NB4 (cell line): Measurements from ENCODE around the gene CCM2L.

Source experiments
- DNase-seq: peaks from one replicate; pipeline ENCODE4 v3.0.0; 2010; ENCODE audit warnings: low read depth
- H3K4me3 ChIP-seq: one replicate; pipeline ENCODE4 v1.5.1; 2011; ENCODE audit warnings: mild to moderate bottlenecking, low read depth, low read length, moderate library complexity
- MYC ChIP-seq: IDR thresholded peaks from 2 replicates; pipeline ENCODE4 v1.6.1; 2011; ENCODE audit warnings: low read depth, low read length
- POLR2A ChIP-seq: IDR thresholded peaks from 2 replicates; pipeline ENCODE4 v1.6.1; 2011; ENCODE audit warnings: mild to moderate bottlenecking; ENCODE audit not compliant: insufficient read length; ENCODE audit errors: extremely low read depth
- TF ChIP-seq, protein P1 (sequence below): IDR thresholded peaks from 2 replicates; pipeline ENCODE4 v1.6.1; 2011; ENCODE audit warnings: low read depth, low read length
- TF ChIP-seq, protein P2 (sequence below): IDR thresholded peaks from one replicate; pipeline ENCODE4 v1.5.1; 2012; ENCODE audit warnings: low read depth, low read length

CCM2L gene

DNA sequence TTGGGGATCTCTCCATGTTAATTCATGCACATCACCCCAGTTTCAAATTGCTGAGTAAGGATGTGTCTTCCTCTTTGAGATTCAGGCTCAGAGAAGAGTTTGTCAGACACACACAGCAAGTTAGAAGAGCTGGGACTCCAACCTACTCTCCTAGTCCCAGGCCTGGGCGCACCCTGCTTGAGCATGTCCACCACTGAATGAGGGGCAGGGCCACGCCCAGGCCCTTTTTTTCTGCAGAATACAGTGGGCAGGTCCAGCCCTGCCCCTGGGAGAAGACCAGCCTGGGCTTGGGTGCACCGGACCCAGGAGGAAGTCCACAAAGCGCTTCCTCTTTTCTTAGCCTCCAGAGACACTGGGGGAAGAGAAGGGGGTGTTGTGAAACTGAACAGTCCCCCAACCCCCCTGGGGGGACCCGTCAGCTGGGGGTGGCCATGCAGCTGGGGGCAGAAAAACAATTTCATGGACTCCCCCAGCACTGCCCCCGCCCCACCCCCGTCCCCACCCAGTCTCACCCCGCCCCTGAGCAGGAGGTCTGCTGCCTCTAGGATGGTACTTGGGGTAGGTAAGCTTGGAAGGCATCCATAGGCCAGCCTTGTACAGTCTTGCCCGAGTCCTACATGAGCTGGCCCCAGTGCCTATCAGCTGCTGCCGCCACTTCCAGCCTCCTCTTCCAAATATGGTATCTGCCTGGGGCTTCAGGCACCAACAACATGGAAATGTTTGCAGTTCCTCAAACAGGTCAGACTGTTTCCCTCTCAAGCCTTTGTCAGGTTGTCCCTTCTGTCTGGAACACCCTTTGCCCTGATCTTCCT is 30.1 kb downstream of the CCM2L start:
- peak overlapping the region; percentile 13 for H3K4me3 ChIP-seq
- TF ChIP-seq, protein P1, sequence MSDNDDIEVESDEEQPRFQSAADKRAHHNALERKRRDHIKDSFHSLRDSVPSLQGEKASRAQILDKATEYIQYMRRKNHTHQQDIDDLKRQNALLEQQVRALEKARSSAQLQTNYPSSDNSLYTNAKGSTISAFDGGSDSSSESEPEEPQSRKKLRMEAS = peak; percentile 51
- TF ChIP-seq MYC = no peak
- DNase-seq = peak; percentile 95

DNA sequence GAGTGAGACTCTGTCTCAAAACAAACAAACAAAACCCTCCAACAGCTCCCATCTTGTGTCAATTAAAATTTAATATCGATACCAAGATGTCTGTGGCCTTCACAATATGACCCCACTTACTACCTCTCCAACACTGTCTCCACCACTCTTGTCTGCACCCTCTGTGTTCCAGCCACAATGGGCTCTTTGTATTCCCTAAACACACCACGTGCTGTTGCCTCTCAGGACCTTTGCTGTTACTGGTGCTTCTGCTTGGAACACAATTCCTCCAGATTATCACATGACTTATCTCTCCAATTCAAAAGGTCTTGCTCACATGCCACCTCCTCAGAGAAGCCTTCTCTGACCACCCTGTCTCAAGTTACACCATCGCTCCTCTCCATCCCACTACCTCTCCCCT is 35.8 kb downstream of the CCM2L start:
- H3K4me3 ChIP-seq = no peak overlapping the region
- no peak for DNase-seq
- TF ChIP-seq POLR2A = no peak
- TF ChIP-seq, protein P1 = no peak
- no peak for TF ChIP-seq MYC
- TF ChIP-seq, protein P2, sequence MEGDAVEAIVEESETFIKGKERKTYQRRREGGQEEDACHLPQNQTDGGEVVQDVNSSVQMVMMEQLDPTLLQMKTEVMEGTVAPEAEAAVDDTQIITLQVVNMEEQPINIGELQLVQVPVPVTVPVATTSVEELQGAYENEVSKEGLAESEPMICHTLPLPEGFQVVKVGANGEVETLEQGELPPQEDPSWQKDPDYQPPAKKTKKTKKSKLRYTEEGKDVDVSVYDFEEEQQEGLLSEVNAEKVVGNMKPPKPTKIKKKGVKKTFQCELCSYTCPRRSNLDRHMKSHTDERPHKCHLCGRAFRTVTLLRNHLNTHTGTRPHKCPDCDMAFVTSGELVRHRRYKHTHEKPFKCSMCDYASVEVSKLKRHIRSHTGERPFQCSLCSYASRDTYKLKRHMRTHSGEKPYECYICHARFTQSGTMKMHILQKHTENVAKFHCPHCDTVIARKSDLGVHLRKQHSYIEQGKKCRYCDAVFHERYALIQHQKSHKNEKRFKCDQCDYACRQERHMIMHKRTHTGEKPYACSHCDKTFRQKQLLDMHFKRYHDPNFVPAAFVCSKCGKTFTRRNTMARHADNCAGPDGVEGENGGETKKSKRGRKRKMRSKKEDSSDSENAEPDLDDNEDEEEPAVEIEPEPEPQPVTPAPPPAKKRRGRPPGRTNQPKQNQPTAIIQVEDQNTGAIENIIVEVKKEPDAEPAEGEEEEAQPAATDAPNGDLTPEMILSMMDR = no peak

DNA sequence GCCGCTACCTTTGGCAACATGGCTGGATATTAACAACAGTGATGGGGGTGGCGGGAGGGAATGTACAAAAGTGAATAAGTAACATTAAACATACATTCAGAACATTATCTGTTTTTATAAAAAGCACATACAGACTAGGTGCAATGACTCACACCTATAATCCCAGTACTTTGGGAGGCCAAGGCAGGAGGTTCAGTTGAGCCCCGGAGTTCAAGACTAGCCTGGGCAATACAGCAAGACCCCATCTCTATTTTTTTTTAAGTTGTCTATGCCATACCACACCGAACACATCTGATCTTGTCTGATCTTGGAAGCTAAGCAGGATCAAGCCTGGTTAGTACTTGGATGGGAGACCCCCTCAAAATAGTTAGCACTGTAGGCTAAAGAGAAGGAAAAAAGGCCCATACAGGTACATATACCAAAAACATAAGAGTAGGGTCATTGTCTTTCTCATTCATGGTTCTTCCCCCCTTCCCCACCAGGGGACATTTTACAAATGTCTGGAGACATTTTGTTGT is 40.1 kb downstream of the CCM2L start:
- TF ChIP-seq POLR2A (no peak), MYC (no peak)
- TF ChIP-seq, protein P1 = no peak
- TF ChIP-seq, protein P2 = no peak
- H3K4me3 ChIP-seq = no peak overlapping the region
- DNase-seq = no peak

DNA sequence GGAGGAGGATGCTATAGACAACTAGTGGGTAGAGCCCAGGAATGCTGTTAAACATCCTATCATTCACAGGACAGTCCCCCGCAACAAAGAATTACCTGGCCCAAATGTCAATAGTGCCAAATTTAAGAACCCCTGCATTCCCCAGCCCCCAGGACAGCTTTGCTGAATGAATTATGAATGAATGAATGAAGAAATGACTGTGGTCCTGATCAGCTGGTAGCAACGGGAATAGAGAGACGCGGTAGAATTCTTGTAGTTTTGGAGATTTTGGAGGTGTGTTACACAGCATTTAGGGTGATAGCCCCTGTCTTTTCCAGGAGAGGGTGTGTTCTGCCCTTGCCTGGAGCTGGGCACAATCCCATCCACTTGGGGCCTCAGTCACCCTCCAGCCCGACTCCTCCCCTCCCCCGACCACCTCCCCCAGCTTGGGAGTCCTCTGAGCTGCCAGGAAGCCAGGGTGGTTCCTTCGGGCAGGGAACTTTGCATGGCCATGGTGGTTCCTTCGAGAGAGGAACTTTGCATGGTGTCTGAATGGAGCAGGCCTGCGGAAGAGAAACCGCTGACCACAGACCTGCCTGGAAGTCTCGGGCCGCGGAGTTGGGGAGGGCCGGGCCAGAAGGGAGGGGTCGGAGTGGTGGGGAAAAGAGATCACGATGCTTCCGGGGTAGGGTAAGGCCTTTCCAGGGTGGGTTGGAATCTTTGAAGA is 40.8 kb downstream of the CCM2L start:
- peak; percentile 88 for DNase-seq
- TF ChIP-seq, protein P2 = no peak
- TF ChIP-seq POLR2A = no peak
- TF ChIP-seq, protein P1 = no peak
- no peak for TF ChIP-seq MYC
- peak overlapping the region; percentile 14 for H3K4me3 ChIP-seq

DNA sequence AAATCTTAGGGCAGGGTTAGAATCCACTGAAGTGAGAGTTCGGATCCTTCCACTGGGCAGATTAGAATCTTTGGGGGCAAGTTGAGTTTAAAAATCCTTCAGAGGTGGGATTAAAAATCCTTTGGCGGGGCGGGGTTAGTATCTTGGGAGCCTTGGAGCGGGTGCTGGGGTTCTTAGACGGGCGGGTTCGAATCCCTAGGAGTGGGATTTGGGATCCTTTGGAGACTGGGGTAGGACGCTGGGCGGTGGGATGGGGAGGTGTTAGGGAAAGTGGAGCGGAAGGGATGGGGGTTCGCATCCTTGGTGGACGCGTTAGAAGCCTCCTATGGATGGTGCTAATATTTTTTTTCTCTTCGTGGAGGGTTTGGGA is 41.5 kb downstream of the CCM2L start:
- no peak for DNase-seq
- H3K4me3 ChIP-seq = peak overlapping the region; percentile 14
- TF ChIP-seq POLR2A (no peak), MYC (no peak)
- TF ChIP-seq, protein P2 = no peak
- TF ChIP-seq, protein P1 = no peak
